B cell (primary cell): ENCODE results near the gene C2CD3. TPM values are rescaled to one million over a fixed set of nuclear protein-coding genes. Genes with fewer than 3 reads are reported as not detected.

Experiments
- ATAC-seq: fragments of 200-7000 bp; cut with Tn5 transposase; one replicate; pipeline ENCODE4 v1.10.0; 2021; ENCODE audit warnings: low read depth, mild to moderate bottlenecking, moderate number of reproducible peaks, moderate library complexity
- CTCF ChIA-PET: fragments of 350-600 bp; sonication (Branson Sonifier 250); formaldehyde crosslinking; loops from one replicate; lab custom pipeline; 2021; ENCODE audit warnings: antibody characterized with exemption, inconsistent platforms; lab: Charles Lee
- POLR2A ChIA-PET: fragments of 350-600 bp; sonication (Branson Sonifier 250); formaldehyde crosslinking; loops from one replicate; lab custom pipeline; 2021; ENCODE audit warnings: antibody characterized with exemption; lab: Charles Lee
- DNase-seq: peaks from one replicate; pipeline ENCODE4 v3.0.0; 2013
- H2AFZ ChIP-seq: 2 replicates; pipeline ENCODE4 v1.6.1; 2012; ENCODE audit warnings: mild to moderate bottlenecking, low read depth, low read length; ENCODE audit not compliant: insufficient read depth, poor library complexity, severe bottlenecking
- H3K27ac ChIP-seq, 2 donors: 1 replicate in 1 of 2; 2 replicates in 1 of 2; pipeline ENCODE4 v1.5.1; 2012 to 2013; ENCODE audit warnings: low read length in 2 of 2, mild to moderate bottlenecking in 2 of 2, moderate library complexity in 1 of 2
- H3K27me3 ChIP-seq, 4 experiments: fragments of 200-600 bp in 1 of 4; sonication (generic) in 1 of 4; replicated peaks in 1 of 4; 1 replicate in 2 of 4; 2 replicates in 2 of 4; pipeline versions ENCODE4 v1.6.1 to v1.7.0; 2013 to 2016; ENCODE audit warnings: low read length in 3 of 4, mild to moderate bottlenecking in 2 of 4, mixed read lengths in 1 of 4, moderate library complexity in 1 of 4; ENCODE audit not compliant: insufficient read depth in 4 of 4, control insufficient read depth in 3 of 4; ENCODE audit errors: control extremely low read depth in 1 of 4
- H3K36me3 ChIP-seq, 2 experiments: replicated peaks in 1 of 2; 1 replicate in 1 of 2; 2 replicates in 1 of 2; pipeline versions ENCODE4 v1.6.1 to v1.7.1; 2013; ENCODE audit warnings: low read length in 1 of 2; ENCODE audit not compliant: insufficient read depth in 2 of 2, control insufficient read depth in 1 of 2; ENCODE audit errors: control extremely low read depth in 1 of 2, extremely low read depth in 1 of 2
- H3K4me1 ChIP-seq, 2 donors: fragments of 200-600 bp in 1 of 2; sonication (generic) in 1 of 2; 1 replicate in 1 of 2; 2 replicates in 1 of 2; pipeline versions ENCODE4 v1.5.1 to v1.6.1; 2013 to 2017; ENCODE audit warnings: low read length in 2 of 2; ENCODE audit not compliant: control insufficient read depth in 2 of 2, insufficient read depth in 2 of 2
- H3K4me2 ChIP-seq: replicated peaks from 2 replicates; pipeline ENCODE3; 2012; ENCODE audit warnings: mild to moderate bottlenecking, low read depth, low read length; ENCODE audit not compliant: poor library complexity, severe bottlenecking
- H3K4me3 ChIP-seq, 5 experiments: fragments of 200-600 bp in 1 of 5; sonication (generic) in 1 of 5; 1 replicate in 3 of 5; 2 replicates in 2 of 5; pipeline versions ENCODE4 v1.5.1 to v1.7.0; 2011 to 2016; ENCODE audit warnings: low read length in 4 of 5, mild to moderate bottlenecking in 4 of 5, low read depth in 2 of 5, control low read depth in 1 of 5, moderate library complexity in 1 of 5; ENCODE audit not compliant: insufficient read depth in 1 of 5; ENCODE audit errors: control extremely low read depth in 1 of 5, extremely low read depth in 1 of 5
- H3K79me2 ChIP-seq: fragments of 200-600 bp; sonication (generic); one replicate; pipeline ENCODE4 v1.6.0; 2016; ENCODE audit warnings: low read length; ENCODE audit not compliant: control insufficient read depth, insufficient read depth
- H3K9ac ChIP-seq: fragments of 200-600 bp; sonication (generic); 2 replicates; pipeline ENCODE4 v1.6.1; 2017; ENCODE audit warnings: mild to moderate bottlenecking, low read length, moderate library complexity
- H3K9me3 ChIP-seq, 3 donors: one replicate each; pipeline versions ENCODE4 v1.6.1 to v1.7.1; 2013; ENCODE audit warnings: low read length in 2 of 3; ENCODE audit not compliant: control insufficient read depth in 2 of 3, insufficient read depth in 1 of 3; ENCODE audit errors: control extremely low read depth in 1 of 3
- H4K20me1 ChIP-seq: 2 replicates; pipeline ENCODE4 v1.6.0; 2012; ENCODE audit warnings: mild to moderate bottlenecking, low read length; ENCODE audit not compliant: insufficient read depth, control insufficient read depth, poor library complexity, severe bottlenecking
- H3K27ac Mint-ChIP-seq: one replicate; pipeline ENCODE4 v1.8.0; 2021; ENCODE audit warnings: mixed read lengths
- H3K27me3 Mint-ChIP-seq: one replicate; pipeline ENCODE4 v1.8.0; 2021; ENCODE audit warnings: mixed read lengths
- H3K4me1 Mint-ChIP-seq: one replicate; pipeline ENCODE4 v1.8.0; 2021; ENCODE audit warnings: mixed read lengths
- H3K4me3 Mint-ChIP-seq: one replicate; pipeline ENCODE4 v1.8.0; 2021; ENCODE audit warnings: mixed read lengths
- H3K9me3 Mint-ChIP-seq: one replicate; pipeline ENCODE4 v1.8.0; 2022; ENCODE audit warnings: mixed read lengths; ENCODE audit not compliant: insufficient read depth
- CTCF ChIP-seq: fragments of 200-600 bp; IDR thresholded peaks from one replicate; pipeline ENCODE4 v1.8.0; 2022; ENCODE audit warnings: antibody characterized with exemption, mild to moderate bottlenecking
- EZH2 ChIP-seq: IDR thresholded peaks from 2 replicates; pipeline ENCODE4 v1.6.1; 2012; ENCODE audit warnings: borderline replicate concordance, low read depth, mild to moderate bottlenecking, moderate library complexity, low read length; ENCODE audit not compliant: insufficient read depth, poor library complexity, severe bottlenecking
- WGBS: methylation state at CpG from one replicate; pipeline ENCODE4 v1.1.5; 2013; ENCODE audit warnings: missing lambda C conversion rate; ENCODE audit not compliant: insufficient coverage; 5-methylcytosine and 5-hydroxymethylcytosine counted together
- intact Hi-C: fragments of 100-400 bp; cut with micrococcal nuclease; formaldehyde crosslinking; loops from one replicate; pipeline ENCODE4 v1.10.0; 2022
- polyA plus RNA-seq: library from polyadenylated mRNA; depleted of rRNA; stranded (reverse); fragments of >200 nt; gene quantifications from 2 replicates; pipeline ENCODE4 v1.2.3, GENCODE V29; 2012
- total RNA-seq, 2 donors: library from RNA; stranded (reverse); fragments of 120-200 nt in 1 of 2; gene quantifications; 1 replicate in 1 of 2; 2 replicates in 1 of 2; pipeline versions ENCODE4 v1.2.3 to v1.2.4, GENCODE V29; 2013 to 2022

Gene C2CD3
- total and polyA plus RNA-seq, 2 donors (not counting 1 experiment from before 2014, with no cell fraction given) = 19.8 to 69.0 TPM

GRCh38 chr11:74057249-74058151, 113.3 kb downstream of the C2CD3 start:
- Histone ChIP-seq H3K4me1 (no peaks in the 10 kb centered on the region), H3K9ac (no peak overlapping the region), H3K4me2 (no peak overlapping the region), H3K36me3 (peaks cover 8 to 31% of the 10 kb centered on the region in 2 experiments), H3K79me2 (peaks cover 4% of the 10 kb centered on the region), H3K27me3 (no peaks in the 10 kb centered on the region), H3K4me3 (no peak overlapping the region), H4K20me1 (no peaks in the 10 kb centered on the region), H3K27ac (no peak overlapping the region), H3K9me3 (no peaks in the 10 kb centered on the region), H2AFZ (no peak overlapping the region)
- no peak overlapping the region for H3K4me3 Mint-ChIP-seq
- 98% methylated on average over 5 of the region's 8 CpGs for WGBS
- no peak for TF ChIP-seq EZH2
- TF ChIP-seq CTCF = no peak
- ChIA-PET CTCF (no interaction called here), POLR2A (interaction anchor here (0.7 kb wide), 1 partner anchor 1177 kb away, joined by 6 read pairs; no protein-coding TSS in a partner anchor)
- H3K9me3 Mint-ChIP-seq = no peaks in the 10 kb centered on the region
- intact Hi-C loops = no loop called here
- H3K27me3 Mint-ChIP-seq = no peaks in the 10 kb centered on the region
- no peak for DNase-seq
- no peak overlapping the region for H3K27ac Mint-ChIP-seq
- H3K4me1 Mint-ChIP-seq = peaks cover 3% of the 10 kb centered on the region
- ATAC-seq = no peak

GRCh38 chr11:74055938-74056337, 114.9 kb downstream of the C2CD3 start:
- Histone ChIP-seq H3K27ac (no peak overlapping the region), H3K9me3 (no peaks in the 10 kb centered on the region), H4K20me1 (no peaks in the 10 kb centered on the region), H3K4me2 (no peak overlapping the region), H3K36me3 (peaks cover 9 to 34% of the 10 kb centered on the region in 2 experiments), H3K9ac (no peak overlapping the region), H3K4me1 (no peaks in the 10 kb centered on the region), H2AFZ (no peak overlapping the region), H3K4me3 (no peak overlapping the region), H3K79me2 (peaks cover 4% of the 10 kb centered on the region), H3K27me3 (no peaks in the 10 kb centered on the region)
- ATAC-seq (no peak), DNase-seq (no peak)
- Mint-ChIP-seq H3K4me1 (no peaks in the 10 kb centered on the region), H3K9me3 (no peaks in the 10 kb centered on the region), H3K27me3 (no peaks in the 10 kb centered on the region), H3K4me3 (no peak overlapping the region), H3K27ac (no peak overlapping the region)
- intact Hi-C loops = no loop called here
- ChIA-PET POLR2A (no interaction called here), CTCF (no interaction called here)
- TF ChIP-seq EZH2 (no peak), CTCF (no peak)
